Activated naive CD4-positive, alpha-beta T cell treated with Interleukin-2 at 50 U/mL for 16 hours (primary cell): Measurements from ENCODE around the gene CADM1.

Source experiments
- DNase-seq: peaks from one replicate; pipeline ENCODE4 v3.0.0-alpha.2; 2020

Gene CADM1

DNA sequence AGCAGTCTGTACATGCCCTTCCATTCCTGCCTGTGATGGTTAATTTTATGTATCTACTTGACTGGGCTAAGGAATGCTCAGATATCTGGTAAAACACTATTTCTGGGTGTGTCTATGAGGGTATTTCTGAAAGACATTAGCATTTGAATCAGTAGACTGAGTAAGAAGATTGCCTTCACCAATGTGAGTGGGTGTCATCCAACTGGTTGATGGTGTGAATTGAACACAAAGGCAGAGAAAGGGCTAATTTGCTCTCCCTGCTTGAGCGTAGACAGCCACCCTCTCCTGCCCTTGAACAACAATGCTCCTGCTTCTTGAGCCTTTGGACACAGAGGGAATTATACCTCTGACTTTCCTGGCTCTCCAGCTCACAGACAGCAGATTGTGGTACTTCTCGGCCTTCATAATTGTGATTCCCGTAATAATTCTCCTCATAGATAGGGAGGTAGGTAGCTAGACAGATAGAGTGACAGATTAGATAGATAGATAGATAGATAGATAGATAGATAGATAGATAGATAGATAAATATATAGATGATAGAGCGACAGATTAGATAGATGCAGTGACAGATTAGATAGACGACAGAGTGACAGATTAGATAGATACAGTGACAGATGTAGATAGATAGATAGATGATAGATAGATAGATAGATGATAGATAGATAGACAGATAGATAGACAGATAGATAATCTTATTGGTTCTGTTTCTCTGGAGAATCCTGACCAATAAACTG, 370.6 kb downstream of the CADM1 start:
- no peak for DNase-seq

DNA sequence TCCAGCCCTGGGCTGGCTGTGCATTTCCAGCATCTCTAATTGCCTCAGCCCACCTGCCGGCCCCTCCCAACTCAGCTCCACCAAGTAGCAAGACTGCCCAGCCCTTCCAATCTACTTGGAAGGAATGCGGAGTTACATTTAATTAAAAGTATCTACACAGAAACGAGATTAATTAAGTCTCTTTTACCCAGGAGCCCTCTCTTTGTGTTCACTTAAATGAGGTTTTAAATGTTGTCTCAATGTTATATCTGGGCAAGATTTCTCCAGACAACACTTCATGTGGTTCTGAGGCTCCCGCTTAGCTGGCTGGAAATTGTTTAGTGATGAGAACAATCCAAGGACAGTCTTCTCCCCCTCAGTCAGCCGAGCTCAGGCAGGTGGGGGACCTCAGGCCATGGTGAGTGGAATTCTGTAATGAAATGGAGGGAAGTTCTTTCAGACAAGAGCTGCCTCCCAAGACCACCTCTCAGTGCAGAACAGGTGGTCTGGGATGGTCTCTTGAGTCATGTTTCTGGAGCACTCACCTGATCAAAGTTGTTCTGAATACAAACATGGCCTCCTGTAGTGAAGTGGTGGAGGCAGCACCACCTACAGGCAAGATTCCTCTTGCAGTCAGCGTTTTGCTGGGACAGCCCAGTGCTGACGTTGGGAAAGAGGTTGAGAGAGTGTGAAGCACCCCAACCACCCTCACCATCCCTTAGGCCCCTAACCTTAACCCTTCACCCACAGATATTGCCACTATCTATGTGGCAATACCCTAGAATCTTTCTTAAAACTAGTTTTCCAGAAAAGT, 371.6 kb downstream of the CADM1 start:
- DNase-seq, result no peak

DNA sequence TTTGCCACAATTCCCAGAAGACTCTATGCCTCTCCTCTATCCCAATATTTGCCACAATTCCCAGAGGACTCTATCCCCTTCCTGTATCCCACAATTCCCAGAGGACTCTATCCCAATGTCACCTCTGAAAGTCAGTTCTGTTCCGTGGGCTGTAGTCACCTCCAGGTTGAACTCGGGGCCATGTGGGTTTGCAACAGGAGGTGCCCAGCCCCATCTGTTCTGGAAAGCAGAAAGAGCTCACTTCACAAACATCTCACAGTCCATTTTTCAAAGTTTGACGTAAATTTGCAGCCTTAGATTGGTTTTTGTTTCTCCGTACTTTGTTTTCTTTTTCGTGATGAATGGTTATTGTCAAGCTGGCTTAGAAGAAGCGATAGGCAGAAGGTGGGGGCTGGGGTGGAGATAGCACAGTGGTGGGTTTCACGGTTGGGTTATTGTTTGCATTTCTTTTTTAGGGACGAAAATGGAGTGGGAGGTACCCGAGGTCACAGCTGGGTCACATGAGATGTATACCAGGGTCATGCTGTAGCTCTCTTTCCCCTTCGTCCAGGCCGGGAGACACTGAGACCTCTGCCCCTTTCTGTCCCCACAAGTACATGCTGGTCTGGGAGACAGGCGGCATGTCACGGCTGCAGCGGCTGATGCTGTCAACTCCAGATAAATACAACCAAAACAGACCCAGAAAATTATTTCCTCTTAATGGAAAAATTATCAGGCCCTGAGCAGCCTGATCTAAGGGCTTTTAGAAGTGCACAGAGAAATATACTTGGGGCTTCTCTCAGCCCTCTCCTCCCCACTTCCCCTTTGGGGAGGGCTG, 374.5 kb downstream of the CADM1 start:
- no peak for DNase-seq

DNA sequence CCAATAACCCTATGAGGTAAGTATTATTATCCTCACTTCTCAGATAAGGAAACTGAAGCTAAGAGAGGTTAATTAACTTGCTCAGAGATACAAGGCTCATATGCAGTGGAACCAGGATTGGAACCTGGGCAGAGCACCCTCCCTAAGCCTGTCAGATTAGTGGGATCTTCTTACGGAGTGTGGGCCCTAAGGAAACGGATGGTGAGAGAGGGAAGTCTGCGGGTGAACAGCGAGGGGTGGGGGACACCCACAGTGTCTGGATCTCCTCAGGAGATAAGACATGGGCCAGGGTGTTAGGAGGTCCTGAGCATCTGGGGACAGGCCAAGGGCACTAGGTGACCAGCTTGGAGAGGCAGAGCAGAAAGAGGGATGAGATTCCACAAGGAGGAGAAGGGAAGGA, 376.0 kb downstream of the CADM1 start:
- no peak for DNase-seq

DNA sequence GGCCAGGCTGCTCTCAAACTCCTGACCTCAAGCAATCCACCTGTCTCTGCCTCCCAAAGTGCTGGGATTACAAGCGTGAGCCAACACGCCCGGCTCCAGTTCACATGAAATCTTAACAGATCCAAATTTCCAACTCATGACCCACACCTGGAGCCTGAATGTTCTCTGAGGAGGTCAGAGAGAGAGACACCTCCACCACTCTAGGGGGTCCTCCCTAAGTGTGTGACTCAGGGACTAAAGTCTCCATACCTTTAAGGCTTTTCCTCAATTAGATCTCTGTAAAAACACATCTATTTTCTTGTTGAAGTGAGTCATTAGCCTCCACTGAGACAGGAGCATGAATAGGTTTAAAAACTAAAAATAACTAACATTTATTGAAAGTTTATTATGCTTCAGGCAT, 376.4 kb downstream of the CADM1 start:
- DNase-seq, result no peak

DNA sequence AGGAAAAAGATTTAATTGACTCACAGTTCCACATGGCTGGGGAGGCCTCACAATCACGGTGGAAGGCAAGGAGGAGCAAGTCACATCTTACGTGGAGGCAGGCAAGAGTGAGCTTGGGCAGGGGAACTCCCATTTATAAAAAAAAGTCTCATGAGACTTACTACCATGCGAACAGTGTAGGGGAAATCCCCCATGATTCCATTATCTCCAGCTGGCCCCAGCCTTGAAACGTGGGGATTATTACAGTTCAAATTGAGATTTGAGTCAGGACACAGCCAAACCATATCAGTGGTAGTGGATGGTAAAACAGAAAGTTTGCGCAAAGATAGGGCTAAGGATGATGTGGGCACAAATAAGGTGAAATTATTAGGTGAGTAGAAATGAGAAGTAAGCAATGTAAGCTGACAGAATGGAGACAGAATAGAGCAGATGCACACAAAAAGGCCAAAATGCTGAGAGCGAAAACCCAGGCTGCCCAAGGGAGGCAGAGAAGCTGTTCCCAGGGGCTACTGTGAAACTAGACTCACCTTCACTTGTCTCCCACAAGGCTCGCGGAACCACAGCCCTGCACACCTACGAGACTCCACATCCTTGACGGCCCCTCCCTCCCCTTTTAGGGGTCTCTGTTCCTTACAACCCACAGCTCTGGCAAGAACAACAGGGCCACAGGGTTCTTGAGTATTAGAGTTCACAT, 377.6 kb downstream of the CADM1 start:
- DNase-seq, result no peak

DNA sequence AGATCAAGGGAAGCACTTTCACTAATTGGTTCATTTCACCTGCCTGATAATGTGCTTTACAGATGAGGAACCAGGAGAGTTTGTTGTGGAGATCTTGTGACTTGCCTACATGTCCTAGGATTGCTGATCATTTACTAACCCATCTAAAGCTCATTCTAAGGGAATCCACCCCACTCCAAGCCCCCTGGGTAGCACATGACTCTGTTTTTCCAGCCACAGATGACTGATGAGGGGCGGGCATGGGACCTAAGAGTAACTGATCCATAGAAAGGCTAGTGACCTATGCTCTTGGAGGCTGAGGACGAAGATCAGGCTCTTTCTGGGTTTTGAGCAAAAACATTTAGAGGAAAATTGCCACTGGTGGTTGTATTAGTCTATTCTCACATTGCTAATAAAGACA, 378.1 kb downstream of the CADM1 start:
- no peak for DNase-seq

DNA sequence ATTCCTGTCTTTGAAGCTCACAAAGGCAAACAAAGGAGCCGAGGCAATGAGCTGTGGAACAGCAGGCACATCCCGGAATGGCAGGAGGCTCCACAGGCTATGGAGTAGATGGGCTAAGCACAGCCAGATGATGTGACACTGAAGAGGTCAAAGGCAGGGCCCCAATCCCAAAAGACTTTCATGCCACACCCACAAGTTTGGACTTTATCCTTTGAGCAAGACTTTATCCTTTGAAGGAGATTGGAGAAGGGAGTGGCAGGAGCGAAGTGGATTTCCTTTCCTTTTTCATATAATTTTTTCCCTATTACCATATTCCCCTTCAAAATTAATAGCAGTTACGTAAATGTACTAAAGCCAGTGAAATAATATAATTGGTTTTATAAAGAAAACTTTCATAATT, 379.4 kb downstream of the CADM1 start:
- DNase-seq, result no peak

DNA sequence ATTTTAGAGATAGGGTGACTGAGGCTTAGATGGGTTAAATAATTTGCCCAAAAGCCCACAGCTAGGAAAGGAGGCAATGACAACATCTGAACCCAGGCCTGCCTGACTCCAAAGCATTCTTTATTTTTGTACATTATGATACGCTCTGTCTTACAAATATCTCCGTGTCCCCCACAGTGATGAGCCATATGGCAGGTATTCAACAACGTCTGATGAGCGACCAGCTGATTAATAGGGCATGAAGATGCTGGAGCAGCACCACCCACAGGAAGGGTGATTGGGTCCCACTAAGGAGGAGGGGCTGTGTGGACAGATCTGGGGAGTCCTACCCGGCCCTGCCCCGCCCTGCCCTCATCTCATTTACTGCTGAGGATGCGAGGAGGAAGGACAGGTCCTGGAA, 380.6 kb downstream of the CADM1 start:
- no peak for DNase-seq

DNA sequence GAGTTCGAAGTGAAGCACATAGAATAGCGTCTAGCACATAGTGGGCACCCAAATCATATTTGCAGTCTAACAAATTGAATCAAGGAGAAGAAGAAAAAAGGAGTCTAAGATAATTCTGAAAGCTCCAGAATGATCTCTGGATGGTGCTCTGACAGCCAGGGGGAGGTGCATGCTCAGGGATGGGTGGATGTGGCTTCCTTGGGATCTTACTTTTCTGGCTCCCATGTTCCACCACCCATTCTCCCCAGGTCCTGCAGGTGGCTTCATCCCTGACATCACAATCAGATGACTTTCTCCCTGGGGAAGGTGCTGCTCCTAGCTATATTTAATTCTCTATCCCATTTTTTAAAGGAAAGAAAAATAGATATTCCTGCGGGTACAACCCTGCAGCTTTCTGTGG, 381.9 kb downstream of the CADM1 start:
- DNase-seq, result no peak
